ENCODE measurements around the gene ADH5. TPM values are rescaled to one million over a fixed set of nuclear protein-coding genes. Genes with fewer than 3 reads are reported as not detected.

ADH5 gene
- total and polyA plus RNA-seq, 2 of the 8 experiments (the other 6 are each of a cell fraction or from before 2014, with no cell fraction given) = 223 to 327 TPM

- TF ChIP-seq, protein P1, sequence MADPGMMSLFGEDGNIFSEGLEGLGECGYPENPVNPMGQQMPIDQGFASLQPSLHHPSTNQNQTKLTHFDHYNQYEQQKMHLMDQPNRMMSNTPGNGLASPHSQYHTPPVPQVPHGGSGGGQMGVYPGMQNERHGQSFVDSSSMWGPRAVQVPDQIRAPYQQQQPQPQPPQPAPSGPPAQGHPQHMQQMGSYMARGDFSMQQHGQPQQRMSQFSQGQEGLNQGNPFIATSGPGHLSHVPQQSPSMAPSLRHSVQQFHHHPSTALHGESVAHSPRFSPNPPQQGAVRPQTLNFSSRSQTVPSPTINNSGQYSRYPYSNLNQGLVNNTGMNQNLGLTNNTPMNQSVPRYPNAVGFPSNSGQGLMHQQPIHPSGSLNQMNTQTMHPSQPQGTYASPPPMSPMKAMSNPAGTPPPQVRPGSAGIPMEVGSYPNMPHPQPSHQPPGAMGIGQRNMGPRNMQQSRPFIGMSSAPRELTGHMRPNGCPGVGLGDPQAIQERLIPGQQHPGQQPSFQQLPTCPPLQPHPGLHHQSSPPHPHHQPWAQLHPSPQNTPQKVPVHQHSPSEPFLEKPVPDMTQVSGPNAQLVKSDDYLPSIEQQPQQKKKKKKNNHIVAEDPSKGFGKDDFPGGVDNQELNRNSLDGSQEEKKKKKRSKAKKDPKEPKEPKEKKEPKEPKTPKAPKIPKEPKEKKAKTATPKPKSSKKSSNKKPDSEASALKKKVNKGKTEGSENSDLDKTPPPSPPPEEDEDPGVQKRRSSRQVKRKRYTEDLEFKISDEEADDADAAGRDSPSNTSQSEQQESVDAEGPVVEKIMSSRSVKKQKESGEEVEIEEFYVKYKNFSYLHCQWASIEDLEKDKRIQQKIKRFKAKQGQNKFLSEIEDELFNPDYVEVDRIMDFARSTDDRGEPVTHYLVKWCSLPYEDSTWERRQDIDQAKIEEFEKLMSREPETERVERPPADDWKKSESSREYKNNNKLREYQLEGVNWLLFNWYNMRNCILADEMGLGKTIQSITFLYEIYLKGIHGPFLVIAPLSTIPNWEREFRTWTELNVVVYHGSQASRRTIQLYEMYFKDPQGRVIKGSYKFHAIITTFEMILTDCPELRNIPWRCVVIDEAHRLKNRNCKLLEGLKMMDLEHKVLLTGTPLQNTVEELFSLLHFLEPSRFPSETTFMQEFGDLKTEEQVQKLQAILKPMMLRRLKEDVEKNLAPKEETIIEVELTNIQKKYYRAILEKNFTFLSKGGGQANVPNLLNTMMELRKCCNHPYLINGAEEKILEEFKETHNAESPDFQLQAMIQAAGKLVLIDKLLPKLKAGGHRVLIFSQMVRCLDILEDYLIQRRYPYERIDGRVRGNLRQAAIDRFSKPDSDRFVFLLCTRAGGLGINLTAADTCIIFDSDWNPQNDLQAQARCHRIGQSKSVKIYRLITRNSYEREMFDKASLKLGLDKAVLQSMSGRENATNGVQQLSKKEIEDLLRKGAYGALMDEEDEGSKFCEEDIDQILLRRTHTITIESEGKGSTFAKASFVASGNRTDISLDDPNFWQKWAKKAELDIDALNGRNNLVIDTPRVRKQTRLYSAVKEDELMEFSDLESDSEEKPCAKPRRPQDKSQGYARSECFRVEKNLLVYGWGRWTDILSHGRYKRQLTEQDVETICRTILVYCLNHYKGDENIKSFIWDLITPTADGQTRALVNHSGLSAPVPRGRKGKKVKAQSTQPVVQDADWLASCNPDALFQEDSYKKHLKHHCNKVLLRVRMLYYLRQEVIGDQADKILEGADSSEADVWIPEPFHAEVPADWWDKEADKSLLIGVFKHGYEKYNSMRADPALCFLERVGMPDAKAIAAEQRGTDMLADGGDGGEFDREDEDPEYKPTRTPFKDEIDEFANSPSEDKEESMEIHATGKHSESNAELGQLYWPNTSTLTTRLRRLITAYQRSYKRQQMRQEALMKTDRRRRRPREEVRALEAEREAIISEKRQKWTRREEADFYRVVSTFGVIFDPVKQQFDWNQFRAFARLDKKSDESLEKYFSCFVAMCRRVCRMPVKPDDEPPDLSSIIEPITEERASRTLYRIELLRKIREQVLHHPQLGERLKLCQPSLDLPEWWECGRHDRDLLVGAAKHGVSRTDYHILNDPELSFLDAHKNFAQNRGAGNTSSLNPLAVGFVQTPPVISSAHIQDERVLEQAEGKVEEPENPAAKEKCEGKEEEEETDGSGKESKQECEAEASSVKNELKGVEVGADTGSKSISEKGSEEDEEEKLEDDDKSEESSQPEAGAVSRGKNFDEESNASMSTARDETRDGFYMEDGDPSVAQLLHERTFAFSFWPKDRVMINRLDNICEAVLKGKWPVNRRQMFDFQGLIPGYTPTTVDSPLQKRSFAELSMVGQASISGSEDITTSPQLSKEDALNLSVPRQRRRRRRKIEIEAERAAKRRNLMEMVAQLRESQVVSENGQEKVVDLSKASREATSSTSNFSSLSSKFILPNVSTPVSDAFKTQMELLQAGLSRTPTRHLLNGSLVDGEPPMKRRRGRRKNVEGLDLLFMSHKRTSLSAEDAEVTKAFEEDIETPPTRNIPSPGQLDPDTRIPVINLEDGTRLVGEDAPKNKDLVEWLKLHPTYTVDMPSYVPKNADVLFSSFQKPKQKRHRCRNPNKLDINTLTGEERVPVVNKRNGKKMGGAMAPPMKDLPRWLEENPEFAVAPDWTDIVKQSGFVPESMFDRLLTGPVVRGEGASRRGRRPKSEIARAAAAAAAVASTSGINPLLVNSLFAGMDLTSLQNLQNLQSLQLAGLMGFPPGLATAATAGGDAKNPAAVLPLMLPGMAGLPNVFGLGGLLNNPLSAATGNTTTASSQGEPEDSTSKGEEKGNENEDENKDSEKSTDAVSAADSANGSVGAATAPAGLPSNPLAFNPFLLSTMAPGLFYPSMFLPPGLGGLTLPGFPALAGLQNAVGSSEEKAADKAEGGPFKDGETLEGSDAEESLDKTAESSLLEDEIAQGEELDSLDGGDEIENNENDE (IDR thresholded peaks at IDR 0.05; ENCODE audit: insufficient replicate concordance, low read length) = no peak
- no peak for TF ChIP-seq CBX8 (IDR thresholded peaks at IDR 0.05; ENCODE audit: borderline replicate concordance, low read depth, low read length)
- TF ChIP-seq HDAC2 (IDR thresholded peaks at IDR 0.05; ENCODE audit: borderline replicate concordance in 1 of 2, low read depth in 2 of 2, low read length in 2 of 2) = no peak
- TF ChIP-seq SUZ12 (IDR thresholded peaks at IDR 0.05; ENCODE audit: low read length) = no peak
- no peak for TF ChIP-seq CEBPB (IDR thresholded peaks at IDR 0.05; ENCODE audit: low read depth, low read length)
- TF ChIP-seq RNF2 (IDR thresholded peaks at IDR 0.05; ENCODE audit: borderline replicate concordance, low read depth, low read length, missing control alignments, poor library complexity, severe bottlenecking) = no peak
- no peak for TF ChIP-seq TCF12 (IDR thresholded peaks at IDR 0.05; ENCODE audit: low read depth, low read length)
- TF ChIP-seq, protein P2, sequence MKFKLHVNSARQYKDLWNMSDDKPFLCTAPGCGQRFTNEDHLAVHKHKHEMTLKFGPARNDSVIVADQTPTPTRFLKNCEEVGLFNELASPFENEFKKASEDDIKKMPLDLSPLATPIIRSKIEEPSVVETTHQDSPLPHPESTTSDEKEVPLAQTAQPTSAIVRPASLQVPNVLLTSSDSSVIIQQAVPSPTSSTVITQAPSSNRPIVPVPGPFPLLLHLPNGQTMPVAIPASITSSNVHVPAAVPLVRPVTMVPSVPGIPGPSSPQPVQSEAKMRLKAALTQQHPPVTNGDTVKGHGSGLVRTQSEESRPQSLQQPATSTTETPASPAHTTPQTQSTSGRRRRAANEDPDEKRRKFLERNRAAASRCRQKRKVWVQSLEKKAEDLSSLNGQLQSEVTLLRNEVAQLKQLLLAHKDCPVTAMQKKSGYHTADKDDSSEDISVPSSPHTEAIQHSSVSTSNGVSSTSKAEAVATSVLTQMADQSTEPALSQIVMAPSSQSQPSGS (IDR thresholded peaks at IDR 0.05; ENCODE audit: low read length) = no peak
These were observed 8.8 kb downstream of the ADH5 start (continued) for GRCh38 chr4:99079625-99080295.
